HEK293T (cell line): ENCODE results near the gene SMOC2.

Source experiments
- ARNT ChIP-seq: fragments of 450-650 bp; IDR thresholded peaks from 2 replicates; pipeline ENCODE4 v1.6.1; 2017; ENCODE audit warnings: mild to moderate bottlenecking
- BHLHE40 ChIP-seq: fragments of 450-650 bp; IDR thresholded peaks from 2 replicates; pipeline ENCODE4 v1.6.1; 2016; ENCODE audit warnings: mild to moderate bottlenecking, moderate library complexity, borderline replicate concordance
- ELF4 ChIP-seq: fragments of 450-650 bp; IDR thresholded peaks from 2 replicates; pipeline ENCODE4 v1.6.1; 2017; ENCODE audit warnings: antibody characterized with exemption
- FOXA1 ChIP-seq: fragments of 450-650 bp; IDR thresholded peaks from 2 replicates; pipeline ENCODE4 v1.6.1; 2016; ENCODE audit warnings: mild to moderate bottlenecking
- FOXK2 ChIP-seq: fragments of 450-650 bp; IDR thresholded peaks from 2 replicates; pipeline ENCODE4 v1.6.1; 2016; ENCODE audit warnings: mild to moderate bottlenecking
- FOXM1 ChIP-seq: fragments of 450-650 bp; IDR thresholded peaks from 2 replicates; pipeline ENCODE4 v1.6.1; 2017; ENCODE audit warnings: mild to moderate bottlenecking, borderline replicate concordance
- HDGF ChIP-seq: fragments of 450-650 bp; IDR thresholded peaks from 2 replicates; pipeline ENCODE4 v1.6.1; 2017; ENCODE audit warnings: antibody characterized with exemption, borderline replicate concordance
- L3MBTL2 ChIP-seq: fragments of 450-650 bp; conservative IDR thresholded peaks from 2 replicates; pipeline ENCODE4 v1.6.1; 2016; ENCODE audit warnings: mild to moderate bottlenecking
- LEF1 ChIP-seq: fragments of 450-650 bp; IDR thresholded peaks from 2 replicates; pipeline ENCODE4 v1.6.1; 2017; ENCODE audit warnings: mild to moderate bottlenecking, borderline replicate concordance
- NFRKB ChIP-seq: fragments of 450-650 bp; IDR thresholded peaks from 2 replicates; pipeline ENCODE4 v1.6.1; 2016; ENCODE audit warnings: mild to moderate bottlenecking, moderate library complexity
- SP1 ChIP-seq: fragments of 450-650 bp; IDR thresholded peaks from 2 replicates; pipeline ENCODE4 v1.6.1; 2017
- SUZ12 ChIP-seq: fragments of 450-650 bp; IDR thresholded peaks from 2 replicates; pipeline ENCODE4 v1.6.1; 2016; ENCODE audit warnings: mild to moderate bottlenecking
- TARDBP ChIP-seq: fragments of 450-650 bp; IDR thresholded peaks from 2 replicates; pipeline ENCODE4 v1.6.1; 2016
- ZNF384 ChIP-seq: fragments of 450-650 bp; IDR thresholded peaks from 2 replicates; pipeline ENCODE4 v1.6.1; 2016

GRCh38 chr6:168565112-168565511 is 124.1 kb downstream of the SMOC2 start:
- TF ChIP-seq ZNF384 (no peak), BHLHE40 (no peak), FOXK2 (no peak), SP1 (no peak), FOXM1 (no peak), TARDBP (no peak), ARNT (no peak), SUZ12 (no peak), FOXA1 (no peak), L3MBTL2 (no peak), NFRKB (no peak), ELF4 (no peak), LEF1 (no peak), HDGF (no peak)
